ENCODE data around the gene PITHD1. TPM values are rescaled to one million over a fixed set of nuclear protein-coding genes. Genes with fewer than 3 reads are reported as not detected.

The PITHD1 gene
- total and polyA plus RNA-seq, 2 of the 8 experiments (the other 6 are each of a cell fraction or from before 2014, with no cell fraction given) = 67.4 to 68.8 TPM

DNA sequence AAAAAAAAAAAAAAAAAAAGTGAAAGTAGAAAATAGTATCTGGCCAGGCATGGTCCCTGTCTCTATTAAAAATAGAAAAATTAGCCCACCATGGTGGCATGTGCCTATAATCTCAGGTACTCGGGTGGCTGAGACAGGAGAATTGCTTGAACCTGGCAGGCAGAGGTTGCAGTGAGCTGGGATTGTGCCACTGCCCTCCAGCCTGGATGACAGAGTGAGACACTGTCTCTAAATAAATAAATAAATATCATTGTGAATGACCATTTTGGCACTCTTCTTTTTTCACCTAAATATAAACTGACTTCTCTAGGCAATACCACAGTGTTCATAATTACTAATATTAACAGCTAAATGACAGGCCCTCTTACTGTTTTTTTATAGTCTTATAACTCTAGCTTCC is 20.4 kb upstream of the PITHD1 start:
- Histone ChIP-seq H3K23ac (ENCODE audit: insufficient read length) (no peak overlapping the region), H3K9me3 (ENCODE audit: insufficient read depth in 2 of 2, low read depth in 1 of 2, low read length in 1 of 2) (no peaks in the 10 kb centered on the region), H3K23me2 (ENCODE audit: low read depth, low read length) (no peaks in the 10 kb centered on the region), H2AFZ (ENCODE audit: low read length) (no peak overlapping the region), H3K4me1 (replicated peaks in 1 of 4; ENCODE audit: control insufficient read depth in 3 of 4, insufficient read depth in 4 of 4, low read length in 3 of 4) (no peaks in the 10 kb centered on the region), H3K36me3 (ENCODE audit: control insufficient read depth in 2 of 4, insufficient read depth in 4 of 4, low read length in 3 of 4) (peaks cover 39 to 80% (median 69%) of the 10 kb centered on the region in 4 experiments), H3K18ac (ENCODE audit: extremely low read depth, low read length) (no peak overlapping the region), H4K20me1 (replicated peaks in 1 of 2; ENCODE audit: control insufficient read depth in 1 of 2, insufficient read depth in 2 of 2, low read length in 2 of 2) (peaks cover 9 to 18% of the 10 kb centered on the region in 2 experiments), H3K56ac (replicated peaks; ENCODE audit: insufficient read length, low read depth, low read length) (no peak overlapping the region), H3K9ac (replicated peaks in 1 of 4; ENCODE audit: extremely low read depth in 1 of 4, low read depth in 3 of 4, low read length in 3 of 4) (no peak overlapping the region), H2BK15ac (ENCODE audit: low read length) (no peak overlapping the region), H2BK12ac (ENCODE audit: low read depth, low read length) (no peak overlapping the region), H2BK20ac (ENCODE audit: low read length) (no peak overlapping the region), H2BK120ac (replicated peaks; ENCODE audit: low read depth, low read length) (no peak overlapping the region), H3K4ac (replicated peaks; ENCODE audit: insufficient read length, low read depth, low read length) (no peak overlapping the region), H3K4me2 (ENCODE audit: insufficient read depth in 1 of 2, low read depth in 2 of 2, low read length in 2 of 2) (no peak overlapping the region), H3K27me3 (replicated peaks in 1 of 4; ENCODE audit: control insufficient read depth in 3 of 4, extremely low read depth in 1 of 4, insufficient read depth in 3 of 4, low read length in 3 of 4) (no peaks in the 10 kb centered on the region), H3K79me1 (ENCODE audit: low read depth, low read length) (peaks cover 4% of the 10 kb centered on the region; the same call in 1 of the 2 replicates), H4K5ac (ENCODE audit: insufficient read length, low read depth, low read length) (no peak overlapping the region), H3K4me3 (ENCODE audit: extremely low read depth in 1 of 4, insufficient read depth in 2 of 4, low read depth in 3 of 4, low read length in 4 of 4) (no peak overlapping the region), H2BK5ac (ENCODE audit: low read depth, low read length) (no peak overlapping the region), H3K14ac (ENCODE audit: insufficient read length) (no peak overlapping the region), H3K79me2 (ENCODE audit: control insufficient read depth in 1 of 2, insufficient read depth in 2 of 2, low read length in 2 of 2) (no peaks in the 10 kb centered on the region), H2AK5ac (ENCODE audit: low read depth, low read length) (no peak overlapping the region), H3K27ac (ENCODE audit: low read depth, low read length) (no peak overlapping the region), H4K8ac (ENCODE audit: extremely low read depth, insufficient read depth, low read length) (no peak overlapping the region), H4K91ac (replicated peaks; ENCODE audit: insufficient read length, low read length) (no peak overlapping the region)
- WGBS, 2 experiments (ENCODE audit: extremely low coverage in 1 of 2, insufficient coverage in 1 of 2, insufficient read length in 1 of 2, insufficient replicate concordance in 2 of 2, low coverage in 1 of 2, low lambda C conversion rate in 2 of 2, missing lambda C conversion rate in 1 of 2) = 90% methylated on average over 1 of the region's 1 CpG; no CpG with 5 or more reads in 1 of the 2 experiments
- CTCF ChIA-PET (ENCODE audit: partially characterized antibody) = interaction anchor here (1.0 to 2.0 kb wide), 3 partner anchors 10 to 14 kb away, joined by 3 to 7 read pairs (median 3); no protein-coding TSS in a partner anchor
- FAIRE-seq = no peak
- DNase-seq (ENCODE audit: low read depth in 1 of 2, low spot score in 2 of 2) = no peak
- POLR2A ChIA-PET (ENCODE audit: partially characterized antibody) = interaction anchor here (0.9 to 1.8 kb wide), 2 partner anchors 8 to 20 kb away, joined by 3 to 4 read pairs; partner anchors contain the start of gene PITHD1
- TF ChIP-seq GTF2F1 (IDR thresholded peaks at IDR 0.05; ENCODE audit: borderline replicate concordance, low read depth, low read length) (no peak), KDM5A (IDR thresholded peaks at IDR 0.05; ENCODE audit: low read length) (no peak), SIX5 (IDR thresholded peaks at IDR 0.05; ENCODE audit: low read depth, low read length) (no peak), RBBP5 (IDR thresholded peaks at IDR 0.05; ENCODE audit: borderline replicate concordance, low read depth, low read length) (no peak), CTBP2 (IDR thresholded peaks at IDR 0.05; ENCODE audit: borderline replicate concordance, insufficient read depth, insufficient read length, low read length) (no peak), TEAD4 (IDR thresholded peaks at IDR 0.05; ENCODE audit: low read depth, low read length) (no peak), EGR1 (IDR thresholded peaks at IDR 0.05; ENCODE audit: borderline replicate concordance, low read depth, low read length) (no peak), EZH2 (IDR thresholded peaks at IDR 0.05; ENCODE audit: low read depth, low read length, severe bottlenecking) (no peak), JUND (IDR thresholded peaks at IDR 0.05; ENCODE audit: low read length) (no peak), EP300 (IDR thresholded peaks at IDR 0.05; ENCODE audit: borderline replicate concordance in 1 of 2, low read depth in 2 of 2, low read length in 2 of 2) (no peak), SP2 (IDR thresholded peaks at IDR 0.05; ENCODE audit: low read length) (no peak), KDM4A (IDR thresholded peaks at IDR 0.05; ENCODE audit: low read depth, low read length, severe bottlenecking) (no peak), POU5F1 (IDR thresholded peaks at IDR 0.05; ENCODE audit: low read depth, low read length) (no peak)
- TF ChIP-seq, protein P1, sequence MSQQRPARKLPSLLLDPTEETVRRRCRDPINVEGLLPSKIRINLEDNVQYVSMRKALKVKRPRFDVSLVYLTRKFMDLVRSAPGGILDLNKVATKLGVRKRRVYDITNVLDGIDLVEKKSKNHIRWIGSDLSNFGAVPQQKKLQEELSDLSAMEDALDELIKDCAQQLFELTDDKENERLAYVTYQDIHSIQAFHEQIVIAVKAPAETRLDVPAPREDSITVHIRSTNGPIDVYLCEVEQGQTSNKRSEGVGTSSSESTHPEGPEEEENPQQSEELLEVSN (IDR thresholded peaks at IDR 0.05) = no peak
